Measurements from ENCODE around the gene USP32. TPM values are rescaled to one million over a fixed set of nuclear protein-coding genes. Genes with fewer than 3 reads are reported as not detected.

Gene USP32
- total and polyA plus RNA-seq, 10 of the 15 experiments (the other 5 are each of a cell fraction or from before 2014, with no cell fraction given), result 7.8 to 37.3 (median 25.5) TPM

DNA sequence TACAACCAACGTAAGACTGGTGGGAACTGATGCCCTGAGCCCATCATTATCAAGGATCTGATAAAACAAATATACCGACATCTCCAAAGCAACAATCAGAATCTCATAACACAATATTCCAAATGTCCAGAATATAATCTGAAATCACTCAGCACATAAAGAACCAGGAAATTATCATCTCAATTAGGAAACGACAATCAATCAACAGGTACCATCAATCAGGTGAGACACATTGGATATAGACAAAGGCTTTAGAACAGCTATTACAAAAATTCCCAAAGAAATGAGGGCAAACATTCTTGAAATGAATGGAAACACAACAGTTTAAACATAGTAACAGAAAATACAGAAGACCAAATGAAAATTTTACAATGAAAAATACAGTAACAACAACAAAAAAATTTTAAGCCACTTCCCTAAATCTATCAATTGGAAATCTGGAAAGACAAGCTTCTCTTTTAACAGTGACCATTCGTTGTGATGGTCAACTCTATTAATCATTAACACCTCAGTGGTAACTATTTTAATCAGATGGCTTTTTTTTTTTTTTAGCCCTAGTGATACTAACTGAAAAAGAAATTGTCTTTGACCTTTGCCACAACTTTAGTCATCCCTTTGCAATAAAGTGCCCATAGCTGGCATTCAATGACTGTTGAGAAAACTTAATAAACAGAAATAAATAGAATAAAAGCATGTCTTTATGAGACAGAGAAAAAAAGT lies 70.4 kb downstream of the USP32 start (continued):
- TF ChIP-seq, protein P1, sequence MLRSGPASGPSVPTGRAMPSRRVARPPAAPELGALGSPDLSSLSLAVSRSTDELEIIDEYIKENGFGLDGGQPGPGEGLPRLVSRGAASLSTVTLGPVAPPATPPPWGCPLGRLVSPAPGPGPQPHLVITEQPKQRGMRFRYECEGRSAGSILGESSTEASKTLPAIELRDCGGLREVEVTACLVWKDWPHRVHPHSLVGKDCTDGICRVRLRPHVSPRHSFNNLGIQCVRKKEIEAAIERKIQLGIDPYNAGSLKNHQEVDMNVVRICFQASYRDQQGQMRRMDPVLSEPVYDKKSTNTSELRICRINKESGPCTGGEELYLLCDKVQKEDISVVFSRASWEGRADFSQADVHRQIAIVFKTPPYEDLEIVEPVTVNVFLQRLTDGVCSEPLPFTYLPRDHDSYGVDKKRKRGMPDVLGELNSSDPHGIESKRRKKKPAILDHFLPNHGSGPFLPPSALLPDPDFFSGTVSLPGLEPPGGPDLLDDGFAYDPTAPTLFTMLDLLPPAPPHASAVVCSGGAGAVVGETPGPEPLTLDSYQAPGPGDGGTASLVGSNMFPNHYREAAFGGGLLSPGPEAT (IDR thresholded peaks at IDR 0.05; ENCODE audit: low read depth), result no peak
- TF ChIP-seq TARDBP (IDR thresholded peaks at IDR 0.05; ENCODE audit: borderline replicate concordance), result no peak
- TF ChIP-seq, protein P2, sequence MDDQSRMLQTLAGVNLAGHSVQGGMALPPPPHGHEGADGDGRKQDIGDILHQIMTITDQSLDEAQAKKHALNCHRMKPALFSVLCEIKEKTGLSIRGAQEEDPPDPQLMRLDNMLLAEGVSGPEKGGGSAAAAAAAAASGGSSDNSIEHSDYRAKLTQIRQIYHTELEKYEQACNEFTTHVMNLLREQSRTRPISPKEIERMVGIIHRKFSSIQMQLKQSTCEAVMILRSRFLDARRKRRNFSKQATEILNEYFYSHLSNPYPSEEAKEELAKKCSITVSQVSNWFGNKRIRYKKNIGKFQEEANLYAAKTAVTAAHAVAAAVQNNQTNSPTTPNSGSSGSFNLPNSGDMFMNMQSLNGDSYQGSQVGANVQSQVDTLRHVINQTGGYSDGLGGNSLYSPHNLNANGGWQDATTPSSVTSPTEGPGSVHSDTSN (IDR thresholded peaks at IDR 0.05; ENCODE audit: insufficient replicate concordance, low read depth, low read length), result no peak
- no peak for TF ChIP-seq SUZ12 (IDR thresholded peaks at IDR 0.05; ENCODE audit: unreplicated experiment)
- TF ChIP-seq, protein P3, sequence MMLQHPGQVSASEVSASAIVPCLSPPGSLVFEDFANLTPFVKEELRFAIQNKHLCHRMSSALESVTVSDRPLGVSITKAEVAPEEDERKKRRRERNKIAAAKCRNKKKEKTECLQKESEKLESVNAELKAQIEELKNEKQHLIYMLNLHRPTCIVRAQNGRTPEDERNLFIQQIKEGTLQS (IDR thresholded peaks at IDR 0.05; ENCODE audit: borderline replicate concordance, extremely low read depth, low read depth, low read length), result no peak
- TF ChIP-seq, protein P4, sequence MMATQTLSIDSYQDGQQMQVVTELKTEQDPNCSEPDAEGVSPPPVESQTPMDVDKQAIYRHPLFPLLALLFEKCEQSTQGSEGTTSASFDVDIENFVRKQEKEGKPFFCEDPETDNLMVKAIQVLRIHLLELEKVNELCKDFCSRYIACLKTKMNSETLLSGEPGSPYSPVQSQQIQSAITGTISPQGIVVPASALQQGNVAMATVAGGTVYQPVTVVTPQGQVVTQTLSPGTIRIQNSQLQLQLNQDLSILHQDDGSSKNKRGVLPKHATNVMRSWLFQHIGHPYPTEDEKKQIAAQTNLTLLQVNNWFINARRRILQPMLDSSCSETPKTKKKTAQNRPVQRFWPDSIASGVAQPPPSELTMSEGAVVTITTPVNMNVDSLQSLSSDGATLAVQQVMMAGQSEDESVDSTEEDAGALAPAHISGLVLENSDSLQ (IDR thresholded peaks at IDR 0.05), result no peak
- TF ChIP-seq NFXL1 (IDR thresholded peaks at IDR 0.05; ENCODE audit: borderline replicate concordance), result peak; percentile 53; the same call in 1 of the 2 replicates
- TF ChIP-seq, protein P5, sequence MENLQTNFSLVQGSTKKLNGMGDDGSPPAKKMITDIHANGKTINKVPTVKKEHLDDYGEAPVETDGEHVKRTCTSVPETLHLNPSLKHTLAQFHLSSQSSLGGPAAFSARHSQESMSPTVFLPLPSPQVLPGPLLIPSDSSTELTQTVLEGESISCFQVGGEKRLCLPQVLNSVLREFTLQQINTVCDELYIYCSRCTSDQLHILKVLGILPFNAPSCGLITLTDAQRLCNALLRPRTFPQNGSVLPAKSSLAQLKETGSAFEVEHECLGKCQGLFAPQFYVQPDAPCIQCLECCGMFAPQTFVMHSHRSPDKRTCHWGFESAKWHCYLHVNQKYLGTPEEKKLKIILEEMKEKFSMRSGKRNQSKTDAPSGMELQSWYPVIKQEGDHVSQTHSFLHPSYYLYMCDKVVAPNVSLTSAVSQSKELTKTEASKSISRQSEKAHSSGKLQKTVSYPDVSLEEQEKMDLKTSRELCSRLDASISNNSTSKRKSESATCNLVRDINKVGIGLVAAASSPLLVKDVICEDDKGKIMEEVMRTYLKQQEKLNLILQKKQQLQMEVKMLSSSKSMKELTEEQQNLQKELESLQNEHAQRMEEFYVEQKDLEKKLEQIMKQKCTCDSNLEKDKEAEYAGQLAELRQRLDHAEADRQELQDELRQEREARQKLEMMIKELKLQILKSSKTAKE (IDR thresholded peaks at IDR 0.05; ENCODE audit: low read depth, poor library complexity, severe bottlenecking), result no peak
- TF ChIP-seq, protein P6, sequence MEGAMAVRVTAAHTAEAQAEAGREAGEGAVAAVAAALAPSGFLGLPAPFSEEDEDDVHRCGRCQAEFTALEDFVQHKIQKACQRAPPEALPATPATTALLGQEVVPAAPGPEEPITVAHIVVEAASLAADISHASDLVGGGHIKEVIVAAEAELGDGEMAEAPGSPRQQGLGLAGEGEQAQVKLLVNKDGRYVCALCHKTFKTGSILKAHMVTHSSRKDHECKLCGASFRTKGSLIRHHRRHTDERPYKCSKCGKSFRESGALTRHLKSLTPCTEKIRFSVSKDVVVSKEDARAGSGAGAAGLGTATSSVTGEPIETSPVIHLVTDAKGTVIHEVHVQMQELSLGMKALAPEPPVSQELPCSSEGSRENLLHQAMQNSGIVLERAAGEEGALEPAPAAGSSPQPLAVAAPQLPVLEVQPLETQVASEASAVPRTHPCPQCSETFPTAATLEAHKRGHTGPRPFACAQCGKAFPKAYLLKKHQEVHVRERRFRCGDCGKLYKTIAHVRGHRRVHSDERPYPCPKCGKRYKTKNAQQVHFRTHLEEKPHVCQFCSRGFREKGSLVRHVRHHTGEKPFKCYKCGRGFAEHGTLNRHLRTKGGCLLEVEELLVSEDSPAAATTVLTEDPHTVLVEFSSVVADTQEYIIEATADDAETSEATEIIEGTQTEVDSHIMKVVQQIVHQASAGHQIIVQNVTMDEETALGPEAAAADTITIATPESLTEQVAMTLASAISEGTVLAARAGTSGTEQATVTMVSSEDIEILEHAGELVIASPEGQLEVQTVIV (IDR thresholded peaks at IDR 0.05; ENCODE audit: borderline replicate concordance, partially characterized antibody), result no peak
- no peak for TF ChIP-seq TCF12 (IDR thresholded peaks at IDR 0.05; ENCODE audit: low read depth, low read length)
- no peak for TF ChIP-seq EGR1 (IDR thresholded peaks at IDR 0.05; ENCODE audit: borderline replicate concordance in 1 of 2, low read depth in 2 of 2, low read length in 2 of 2)
- TF ChIP-seq ESRRA (IDR thresholded peaks at IDR 0.05; ENCODE audit: low read length), result no peak
- TF ChIP-seq FOXK2 (IDR thresholded peaks at IDR 0.05), result no peak
- no peak for TF ChIP-seq CEBPB (IDR thresholded peaks at IDR 0.05; ENCODE audit: borderline replicate concordance in 1 of 2, low read depth in 2 of 2, low read length in 2 of 2)
- TF ChIP-seq GABPA (IDR thresholded peaks at IDR 0.05; ENCODE audit: low read depth), result no peak
- no peak for TF ChIP-seq MYC (IDR thresholded peaks at IDR 0.05; ENCODE audit: insufficient read depth, insufficient read length, insufficient replicate concordance, low read length, severe bottlenecking)
- TF ChIP-seq, protein P7, sequence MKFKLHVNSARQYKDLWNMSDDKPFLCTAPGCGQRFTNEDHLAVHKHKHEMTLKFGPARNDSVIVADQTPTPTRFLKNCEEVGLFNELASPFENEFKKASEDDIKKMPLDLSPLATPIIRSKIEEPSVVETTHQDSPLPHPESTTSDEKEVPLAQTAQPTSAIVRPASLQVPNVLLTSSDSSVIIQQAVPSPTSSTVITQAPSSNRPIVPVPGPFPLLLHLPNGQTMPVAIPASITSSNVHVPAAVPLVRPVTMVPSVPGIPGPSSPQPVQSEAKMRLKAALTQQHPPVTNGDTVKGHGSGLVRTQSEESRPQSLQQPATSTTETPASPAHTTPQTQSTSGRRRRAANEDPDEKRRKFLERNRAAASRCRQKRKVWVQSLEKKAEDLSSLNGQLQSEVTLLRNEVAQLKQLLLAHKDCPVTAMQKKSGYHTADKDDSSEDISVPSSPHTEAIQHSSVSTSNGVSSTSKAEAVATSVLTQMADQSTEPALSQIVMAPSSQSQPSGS (IDR thresholded peaks at IDR 0.05; ENCODE audit: low read length), result no peak

Measured in GM12878 (cell line).